Cardiac muscle cell (in vitro differentiated cells and primary cell): ENCODE measurements around the gene MAP1LC3B2. TPM values are rescaled to one million over a fixed set of nuclear protein-coding genes. Genes with fewer than 3 reads are reported as not detected.

ENCODE experiments used
- DNase-seq, 2 donors: peaks; one replicate each; pipeline versions ENCODE4 v3.0.0 to v3.0.0-alpha.2; 2010 to 2017; ENCODE audit warnings: low read depth in 1 of 2, low spot score in 1 of 2
- H3K27ac ChIP-seq: fragments of 200-600 bp; sonication (generic); 2 replicates; pipeline ENCODE4 v1.5.1; 2016
- H3K27me3 ChIP-seq: fragments of 200-600 bp; sonication (generic); 2 replicates; pipeline ENCODE4 v1.6.0; 2016; ENCODE audit warnings: control low read depth
- H3K36me3 ChIP-seq: fragments of 200-600 bp; sonication (generic); 2 replicates; pipeline ENCODE4 v1.5.1; 2016; ENCODE audit warnings: control low read depth
- H3K4me1 ChIP-seq: fragments of 200-600 bp; sonication (generic); 2 replicates; pipeline ENCODE4 v1.8.1; 2017; ENCODE audit warnings: low read depth, mild to moderate bottlenecking, mixed run types
- H3K4me3 ChIP-seq: fragments of 200-600 bp; sonication (generic); 2 replicates; pipeline ENCODE4 v1.5.1; 2016; ENCODE audit warnings: mild to moderate bottlenecking
- H3K9me3 ChIP-seq: fragments of 200-600 bp; sonication (generic); 2 replicates; pipeline ENCODE4 v1.5.1; 2017; ENCODE audit warnings: low read depth, mild to moderate bottlenecking, control low read depth
- CTCF ChIP-seq: IDR thresholded peaks from 2 replicates; pipeline ENCODE4 v1.5.1; 2012; ENCODE audit warnings: low read depth, mild to moderate bottlenecking, low read length
- polyA plus RNA-seq: library from polyadenylated mRNA; unstranded; fragments of >200 nt; fragmentation: Nextera tagmentation; extraction: Ambion mirVana; gene quantifications from 2 replicates; pipeline ENCODE4 v1.2.1, GENCODE V29; 2016
- total RNA-seq: library from RNA; depleted of rRNA; stranded (reverse); fragments of >200 nt; gene quantifications from 2 replicates; pipeline ENCODE4 v1.2.3, GENCODE V29; 2016

The MAP1LC3B2 gene
- 2.3 and 2.4 TPM in 2 replicates for total RNA-seq
- 7.2 and 14.9 TPM in 2 replicates for polyA plus RNA-seq

GRCh38 chr12:116559162-116559935 lies at the start of gene MAP1LC3B2:
Gene MAP1LC3B2, plus strand, starts transcription at chr12:116559381. Its CDS starts 16,562 bp downstream, at chr12:116575943.
- no peaks in the 10 kb centered on the region for H3K9me3 ChIP-seq
- no peak for TF ChIP-seq CTCF
- no peaks in the 10 kb centered on the region for H3K4me1 ChIP-seq
- no peak within 1 kb of the TSS for H3K27ac ChIP-seq
- H3K36me3 ChIP-seq = no peaks in the 10 kb centered on the region
- H3K27me3 ChIP-seq = no peaks in the 10 kb centered on the region
- no peak within 1 kb of the TSS for H3K4me3 ChIP-seq
- DNase-seq = peak in 1 of 2 donors; percentile 90

- H3K27ac ChIP-seq = no peak overlapping the region
- no peaks in the 10 kb centered on the region for H3K4me1 ChIP-seq
- DNase-seq = no peak
- H3K4me3 ChIP-seq = no peak overlapping the region
- no peaks in the 10 kb centered on the region for H3K9me3 ChIP-seq
- H3K27me3 ChIP-seq = no peaks in the 10 kb centered on the region
- TF ChIP-seq CTCF = no peak
- no peaks in the 10 kb centered on the region for H3K36me3 ChIP-seq
Observed at GRCh38 chr12:116513944-116514343, 45.2 kb upstream of the MAP1LC3B2 start.

GRCh38 chr12:116515684-116516083 lies 43.5 kb upstream of the MAP1LC3B2 start:
- H3K9me3 ChIP-seq = no peaks in the 10 kb centered on the region
- H3K4me3 ChIP-seq = no peak overlapping the region
- H3K27ac ChIP-seq = no peak overlapping the region
- no peak for DNase-seq
- no peaks in the 10 kb centered on the region for H3K27me3 ChIP-seq
- no peak for TF ChIP-seq CTCF
- H3K4me1 ChIP-seq = no peaks in the 10 kb centered on the region
- H3K36me3 ChIP-seq = no peaks in the 10 kb centered on the region

- Histone ChIP-seq H3K4me1 (no peaks in the 10 kb centered on the region), H3K36me3 (no peaks in the 10 kb centered on the region), H3K27ac (no peak overlapping the region), H3K4me3 (no peak overlapping the region), H3K9me3 (no peaks in the 10 kb centered on the region), H3K27me3 (no peaks in the 10 kb centered on the region)
- no peak for TF ChIP-seq CTCF
- no peak for DNase-seq
Observed at GRCh38 chr12:116516657-116517056, 42.5 kb upstream of the MAP1LC3B2 start.

GRCh38 chr12:116517431-116518045 lies 41.6 kb upstream of the MAP1LC3B2 start:
- DNase-seq = no peak

More at GRCh38 chr12:116517431-116518045, 41.6 kb upstream of the MAP1LC3B2 start:
- Histone ChIP-seq H3K27me3 (no peaks in the 10 kb centered on the region), H3K4me3 (no peak overlapping the region), H3K4me1 (no peaks in the 10 kb centered on the region), H3K36me3 (no peaks in the 10 kb centered on the region), H3K27ac (no peak overlapping the region), H3K9me3 (no peaks in the 10 kb centered on the region)
- TF ChIP-seq CTCF = no peak
